GM19043 (cell line): ENCODE data around the gene FAM167B.
A peak's percentile ranks its signal among the peaks of the same experiment; 100 is the strongest.

Source experiments
- ATAC-seq: cut with Tn5 transposase; IDR thresholded peaks from one replicate; pipeline ENCODE4 v1.9.1; 2021; ENCODE audit warnings: low read depth; ENCODE audit not compliant: unreplicated experiment

The FAM167B gene

DNA sequence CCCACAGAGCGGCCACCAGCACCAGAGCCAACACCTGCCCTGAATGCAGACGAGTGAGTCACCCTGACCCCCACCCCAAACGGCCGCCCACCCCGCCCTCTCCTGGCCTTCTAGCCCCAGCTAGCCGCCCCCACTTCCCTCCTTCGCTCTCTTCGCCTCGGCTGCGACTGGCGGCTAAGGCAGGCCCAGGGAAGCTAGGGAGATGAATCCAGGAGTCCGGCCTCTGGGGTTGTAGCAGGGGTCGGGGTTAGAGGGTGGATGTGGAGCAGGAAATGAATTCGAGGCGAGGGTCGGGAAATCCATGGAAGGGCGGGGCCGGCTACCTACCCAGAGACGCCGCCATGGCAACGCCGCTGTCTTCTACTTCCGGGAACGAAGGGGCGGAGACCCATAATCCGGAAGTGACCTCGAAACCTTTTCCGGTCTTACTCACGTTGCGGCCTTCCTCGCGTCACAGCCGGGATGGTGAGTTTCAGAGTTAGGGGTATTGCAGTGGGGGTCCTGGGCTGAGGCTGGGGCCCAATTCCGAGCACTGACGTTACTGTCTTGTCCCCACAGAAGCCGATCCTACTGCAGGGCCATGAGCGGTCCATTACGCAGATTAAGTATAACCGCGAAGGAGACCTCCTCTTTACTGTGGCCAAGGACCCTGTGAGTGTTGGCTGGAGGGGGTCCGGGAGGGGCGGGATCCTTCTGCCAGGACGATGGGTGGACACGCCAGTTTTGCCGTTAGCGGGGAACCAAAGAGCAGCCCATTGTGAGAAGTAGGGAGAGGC, 24.9 kb upstream of the FAM167B start, which contains the start of the genes EIF3I and TMEM234:
Gene EIF3I (plus strand): TSS at position 428 of the 776 bp plus-strand sequence. CDS start 35 bp downstream, at position 463.
Gene TMEM234 (minus strand): TSS at position 374 of the 776 bp plus-strand sequence. CDS start 31 bp downstream, at position 343.
- peak; percentile 90 for ATAC-seq

DNA sequence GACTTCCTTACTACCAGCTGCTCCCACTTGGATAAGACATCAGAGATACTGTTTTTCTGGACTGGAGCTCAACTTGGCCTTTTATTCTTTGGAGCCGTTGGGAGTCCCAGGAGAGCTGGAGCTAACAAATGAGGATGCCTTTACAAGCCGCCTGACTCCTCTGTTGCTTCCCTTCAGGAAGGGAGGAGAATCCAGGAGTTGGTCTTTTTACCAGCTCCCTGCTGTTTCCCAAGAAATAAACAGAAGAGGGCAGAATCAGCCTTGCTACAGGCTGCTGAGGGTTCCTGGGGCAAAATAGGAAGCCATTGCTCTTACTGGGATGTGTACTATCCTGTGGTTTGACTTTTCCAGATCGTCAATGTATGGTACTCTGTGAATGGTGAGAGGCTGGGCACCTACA, 23.3 kb upstream of the FAM167B start:
- no peak for ATAC-seq

DNA sequence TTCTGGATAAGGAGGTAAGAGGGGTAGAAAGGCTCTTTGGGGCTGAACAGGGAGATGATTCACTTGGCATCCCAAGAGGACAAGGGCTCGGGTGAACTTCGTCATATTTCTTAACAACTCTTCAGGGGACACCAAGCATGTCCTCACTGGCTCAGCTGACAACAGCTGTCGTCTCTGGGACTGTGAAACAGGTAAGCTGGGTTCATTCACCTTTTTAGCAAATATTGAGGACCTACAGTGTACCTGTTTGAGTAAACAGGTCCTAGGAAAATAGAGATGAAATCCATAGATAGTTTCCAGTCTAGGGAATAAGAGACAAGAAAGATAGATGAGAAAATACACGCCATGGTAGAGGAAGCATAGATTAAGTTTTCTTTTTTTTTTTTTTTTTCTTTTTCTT, 22.7 kb upstream of the FAM167B start:
- no peak for ATAC-seq

DNA sequence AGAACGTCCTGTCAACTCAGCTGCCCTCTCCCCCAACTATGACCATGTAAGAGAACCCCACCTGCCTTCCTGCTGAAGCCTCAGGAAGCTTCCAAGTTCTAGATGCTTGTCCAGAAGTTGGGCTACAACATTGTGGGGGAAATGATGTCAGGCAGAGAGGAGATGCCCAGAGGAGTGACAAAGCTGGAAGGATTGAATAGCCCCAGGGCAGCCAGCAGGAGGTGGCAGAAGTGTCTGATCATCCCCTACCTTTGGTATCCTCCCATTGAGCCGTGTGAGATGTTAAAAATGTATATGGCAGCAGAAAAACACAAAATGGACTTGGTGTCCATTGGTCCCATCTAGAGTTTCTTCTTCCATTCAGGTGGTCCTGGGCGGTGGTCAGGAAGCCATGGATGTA, 18.3 kb upstream of the FAM167B start:
- no peak for ATAC-seq

DNA sequence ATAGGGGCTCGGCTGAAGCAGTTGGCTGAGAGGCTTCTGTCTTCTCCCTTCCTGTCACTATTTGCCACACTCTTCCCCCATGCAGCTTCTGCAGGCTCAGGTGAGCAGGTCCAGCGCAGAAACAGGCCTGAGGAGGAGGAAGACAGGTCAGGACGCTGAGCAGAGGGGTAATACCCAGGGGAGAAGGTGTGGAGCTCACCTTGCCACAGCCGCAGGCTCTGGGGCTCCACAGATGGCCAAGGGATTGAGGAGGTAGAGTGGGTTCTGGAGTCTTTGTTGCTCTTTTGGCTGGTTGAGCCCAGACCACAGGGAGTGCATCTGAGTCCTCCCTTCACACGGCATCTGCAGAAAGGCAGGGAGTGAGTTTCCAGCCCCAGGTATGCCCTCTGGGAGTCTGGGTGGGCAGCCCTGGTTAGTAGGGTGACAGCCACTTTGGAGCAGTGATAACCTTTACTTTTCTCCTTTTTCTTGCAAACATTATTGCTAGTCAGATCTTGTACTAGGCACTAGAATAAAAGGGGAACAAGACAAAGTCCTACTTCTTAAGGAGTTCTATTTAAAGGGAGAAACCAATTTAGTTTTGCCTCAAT, 15.1 kb upstream of the FAM167B start:
- no peak for ATAC-seq

DNA sequence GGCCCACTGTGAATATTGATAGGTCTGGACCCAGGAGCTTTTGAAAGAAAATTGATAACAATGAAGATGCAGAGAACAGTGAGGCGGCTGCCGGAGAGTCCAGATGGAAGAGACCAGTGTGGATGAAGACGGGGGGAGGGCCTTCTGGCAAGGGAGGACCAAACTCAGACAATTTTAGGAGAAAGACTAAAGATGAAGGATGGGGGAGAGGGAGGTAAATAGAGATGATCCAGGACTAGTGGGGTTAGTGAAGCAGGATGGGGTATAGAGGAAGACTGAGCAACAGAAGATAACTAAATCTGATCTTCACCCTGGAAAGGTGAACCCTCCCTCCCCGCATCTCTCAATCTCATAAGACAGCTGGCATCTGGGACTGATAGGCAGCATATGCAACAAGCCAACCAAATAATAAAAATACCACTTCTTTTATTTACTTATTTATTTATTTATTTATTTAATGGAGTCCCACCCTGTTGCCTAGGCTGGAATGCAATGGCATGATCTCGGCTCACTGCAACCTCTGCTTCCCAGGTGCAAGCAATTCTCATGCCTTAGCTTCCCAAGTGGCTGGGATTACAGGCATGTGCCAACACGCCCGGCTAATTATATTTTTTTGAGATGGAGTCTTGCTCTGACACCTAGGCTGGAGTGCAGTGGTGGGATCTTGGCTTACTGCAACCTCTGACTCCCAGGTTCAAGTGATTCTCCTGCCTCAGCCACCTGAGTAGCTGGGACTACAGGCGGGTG, 14.3 kb upstream of the FAM167B start:
- ATAC-seq, result no peak

DNA sequence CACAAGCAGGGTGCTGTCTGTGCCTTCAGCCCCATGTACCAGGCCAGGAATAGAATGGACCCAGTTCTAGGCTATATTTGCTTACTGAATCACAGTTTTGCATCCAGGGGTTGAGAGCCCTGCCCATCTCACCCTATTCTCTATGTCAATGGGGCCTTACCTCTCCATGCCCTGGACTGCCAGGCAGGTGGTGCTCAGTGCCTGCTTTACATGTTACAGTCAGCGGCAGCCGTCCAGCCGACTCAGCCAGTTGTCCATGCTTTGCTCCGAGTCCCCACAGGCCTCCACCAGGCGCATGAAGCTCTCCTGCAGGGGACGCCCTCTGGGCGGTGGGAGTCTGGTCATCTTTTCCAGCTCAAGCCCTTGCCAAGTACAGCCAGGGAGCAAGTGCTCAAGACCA, 12.2 kb upstream of the FAM167B start:
- no peak for ATAC-seq

DNA sequence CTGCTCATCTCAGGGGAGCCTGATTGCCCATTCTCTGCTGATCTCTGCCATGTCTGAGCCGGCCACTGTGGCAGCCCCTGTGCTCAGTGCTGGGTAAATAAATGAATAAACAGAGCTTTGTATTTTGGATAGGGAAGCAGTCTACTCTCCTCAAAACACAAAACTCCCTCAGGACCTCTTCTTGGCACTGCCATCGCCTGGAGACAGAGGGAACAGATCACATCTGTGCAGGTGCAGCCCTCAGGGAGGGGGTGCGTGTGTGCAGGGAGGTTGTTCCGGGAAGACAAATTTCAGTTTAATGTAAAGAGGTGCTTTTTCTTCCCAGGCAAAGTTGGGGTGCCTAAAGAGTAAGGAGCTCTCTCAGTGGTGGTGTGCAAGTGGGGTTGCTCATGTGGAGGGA, 7.7 kb upstream of the FAM167B start:
- no peak for ATAC-seq

DNA sequence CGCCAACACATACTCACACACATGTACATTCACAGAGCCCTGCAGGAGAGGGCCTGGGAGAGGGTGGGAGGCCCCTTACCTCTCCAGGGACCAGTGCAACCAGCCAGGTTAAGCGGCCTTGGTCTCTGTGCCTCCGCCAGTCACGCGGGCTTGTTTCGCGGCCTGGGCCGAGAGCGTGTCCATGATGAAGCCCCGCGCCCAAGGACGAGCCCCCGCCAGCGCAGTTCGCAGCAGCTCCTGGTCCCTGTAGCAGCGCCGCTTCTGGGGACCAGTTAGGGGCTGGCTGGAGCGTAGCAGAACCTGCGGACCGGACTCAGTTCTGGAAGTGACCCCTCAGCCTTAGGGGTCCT, 7.3 kb upstream of the FAM167B start:
- ATAC-seq, result no peak

DNA sequence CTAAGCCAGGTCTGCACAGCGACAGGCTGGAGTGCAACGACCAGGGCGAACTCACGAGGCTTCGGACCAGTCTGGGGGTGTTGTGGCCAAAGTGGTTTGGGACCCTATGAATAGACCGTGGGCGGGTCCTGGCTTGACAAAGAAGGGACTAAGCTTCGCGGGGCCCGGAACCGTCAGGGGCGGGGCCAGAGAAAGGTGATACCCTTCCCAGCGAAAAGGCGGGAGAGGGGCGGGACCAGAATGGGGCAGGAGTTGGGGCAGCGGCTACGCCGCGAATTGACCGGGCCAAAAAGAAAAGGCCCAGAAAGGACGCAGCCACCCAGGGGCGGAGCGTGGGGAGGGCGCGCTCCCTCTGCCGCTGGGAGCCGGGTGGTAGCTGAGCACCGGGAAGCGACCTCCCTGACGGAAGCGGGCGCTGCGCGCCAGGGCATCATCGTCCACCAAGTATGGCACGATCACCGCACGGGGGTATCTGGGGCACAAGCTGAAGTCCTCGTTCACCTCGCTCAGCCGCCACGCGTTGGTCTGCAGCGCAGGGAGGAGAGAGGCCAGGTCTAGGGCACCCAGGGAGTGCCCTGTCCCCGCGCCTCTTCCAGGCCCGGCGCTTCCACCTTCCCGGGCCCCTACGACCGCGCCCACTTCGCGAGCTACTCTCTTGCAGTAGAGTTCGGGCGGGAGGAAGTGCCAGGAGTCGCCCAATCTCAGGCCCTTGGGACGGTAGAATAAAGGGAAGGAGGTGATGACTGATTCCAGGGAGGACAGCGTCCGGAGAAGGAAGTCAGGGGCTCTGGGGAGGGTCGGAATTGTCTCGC, 6.7 kb upstream of the FAM167B start:
- ATAC-seq, result no peak

DNA sequence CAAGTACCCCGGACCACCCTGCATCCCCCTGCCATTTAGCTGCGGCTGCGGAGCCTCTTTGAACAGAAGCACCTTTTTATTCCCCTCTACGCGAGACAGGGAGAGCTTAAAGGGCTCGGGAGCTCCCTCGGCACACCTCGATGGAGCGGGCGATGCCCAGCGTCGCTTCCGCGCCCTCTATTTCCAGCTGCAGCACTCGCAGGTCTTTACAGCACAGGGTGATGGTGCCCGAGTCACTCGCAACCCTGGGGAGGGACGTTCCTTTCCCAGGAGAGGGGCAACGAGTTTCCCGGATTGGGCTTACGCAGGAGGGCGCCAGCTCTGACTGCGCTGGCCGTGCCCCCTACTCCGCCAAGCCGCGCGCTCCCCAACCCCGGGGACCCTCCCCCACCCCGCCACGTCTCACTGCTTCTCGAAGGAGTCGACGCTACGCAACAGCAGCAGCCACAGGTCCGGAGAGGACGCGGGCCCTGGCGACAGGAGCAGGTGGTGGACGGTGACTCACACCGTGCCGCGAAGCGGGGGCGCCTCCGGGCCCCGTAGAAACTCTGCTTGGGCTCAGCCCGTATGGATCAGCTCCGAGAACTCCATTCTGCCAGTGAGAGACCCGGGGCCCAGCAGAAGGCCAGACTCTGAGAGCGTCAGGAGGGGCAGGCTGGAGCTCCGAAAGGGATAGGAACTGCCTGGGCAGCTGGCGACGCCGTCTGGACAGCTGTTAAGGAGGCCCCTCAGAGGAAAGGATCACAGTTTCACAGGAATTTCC, 5.8 kb upstream of the FAM167B start:
- ATAC-seq, result no peak

DNA sequence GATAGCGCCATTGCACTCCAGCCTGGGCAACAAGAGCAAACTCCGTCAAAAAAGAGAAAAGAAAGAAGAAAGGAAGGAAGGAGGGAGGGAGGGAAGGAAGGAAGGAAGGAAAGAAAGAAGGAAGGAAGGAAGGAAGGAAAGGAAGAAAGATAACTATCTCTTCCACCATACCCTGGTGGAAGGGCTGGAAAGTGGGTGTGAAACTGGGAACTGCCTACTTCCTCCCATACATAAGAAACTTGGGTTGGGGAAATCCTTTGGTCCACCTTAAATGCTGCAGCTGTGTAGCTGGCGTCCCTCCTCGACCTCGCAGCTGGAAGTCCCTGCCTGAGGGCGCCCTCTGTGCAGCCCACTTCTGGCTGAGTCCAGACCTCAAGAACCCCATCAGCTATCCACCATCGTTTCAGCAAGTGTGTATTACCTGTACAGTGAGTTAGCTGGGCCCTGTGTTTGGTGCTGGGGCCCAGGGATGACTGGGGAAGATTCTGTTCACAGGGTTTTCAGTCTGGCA, 4.6 kb upstream of the FAM167B start:
- ATAC-seq, result no peak

DNA sequence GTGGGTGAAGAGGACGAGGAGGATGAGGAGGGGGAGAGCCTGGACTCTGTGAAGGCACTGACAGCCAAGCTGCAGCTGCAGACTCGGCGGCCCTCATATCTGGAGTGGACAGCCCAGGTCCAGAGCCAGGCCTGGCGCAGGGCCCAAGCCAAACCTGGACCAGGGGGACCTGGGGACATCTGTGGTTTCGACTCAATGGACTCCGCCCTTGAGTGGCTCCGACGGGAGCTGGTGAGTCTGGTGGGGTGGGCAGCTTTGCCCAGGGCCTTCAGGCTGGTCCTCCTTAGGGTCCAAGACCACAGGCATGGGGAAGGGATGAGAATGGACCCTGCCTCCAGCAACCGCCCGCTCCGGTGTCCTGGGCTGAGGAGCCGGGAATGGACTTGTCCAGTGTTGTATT, 430 bp downstream of the FAM167B start:
- no peak for ATAC-seq

DNA sequence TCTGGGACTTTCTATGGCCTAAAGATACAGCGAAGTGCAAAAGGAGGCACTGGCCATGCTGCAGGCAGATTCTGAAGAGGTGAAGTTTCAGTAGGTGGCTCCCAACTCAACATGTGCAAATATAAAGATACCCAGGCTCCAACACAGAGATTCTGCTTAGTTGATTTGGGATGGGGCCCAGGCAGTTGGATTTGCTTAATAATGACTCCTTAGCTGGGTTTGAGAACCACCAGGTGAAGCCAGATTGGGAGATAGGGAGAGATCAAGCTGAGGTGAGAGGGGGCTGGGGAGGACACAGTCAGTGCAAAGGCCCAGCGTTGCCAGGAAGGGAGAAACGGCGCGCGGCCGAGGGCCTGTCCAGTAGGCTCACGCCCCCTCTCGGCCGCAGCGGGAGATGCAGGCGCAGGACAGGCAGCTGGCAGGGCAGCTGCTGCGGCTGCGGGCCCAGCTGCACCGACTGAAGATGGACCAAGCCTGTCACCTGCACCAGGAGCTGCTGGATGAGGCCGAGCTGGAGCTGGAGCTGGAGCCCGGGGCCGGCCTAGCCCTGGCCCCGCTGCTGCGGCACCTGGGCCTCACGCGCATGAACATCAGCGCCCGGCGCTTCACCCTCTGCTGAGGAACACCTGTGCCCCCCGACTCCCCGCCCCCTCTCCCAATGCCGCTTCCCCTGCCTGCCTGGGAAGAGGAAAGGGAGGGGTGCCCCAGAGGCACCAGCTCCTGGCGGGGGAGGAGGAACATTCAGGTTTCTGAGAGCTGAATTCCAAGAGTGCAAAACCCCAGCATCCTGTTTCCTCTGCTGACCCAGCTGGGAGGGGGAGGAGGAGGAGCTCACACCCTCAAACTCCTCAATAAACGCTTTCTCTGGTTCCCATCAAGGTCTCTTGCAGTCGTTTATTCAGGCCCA, 1.2 kb downstream of the FAM167B start:
- ATAC-seq, result no peak

DNA sequence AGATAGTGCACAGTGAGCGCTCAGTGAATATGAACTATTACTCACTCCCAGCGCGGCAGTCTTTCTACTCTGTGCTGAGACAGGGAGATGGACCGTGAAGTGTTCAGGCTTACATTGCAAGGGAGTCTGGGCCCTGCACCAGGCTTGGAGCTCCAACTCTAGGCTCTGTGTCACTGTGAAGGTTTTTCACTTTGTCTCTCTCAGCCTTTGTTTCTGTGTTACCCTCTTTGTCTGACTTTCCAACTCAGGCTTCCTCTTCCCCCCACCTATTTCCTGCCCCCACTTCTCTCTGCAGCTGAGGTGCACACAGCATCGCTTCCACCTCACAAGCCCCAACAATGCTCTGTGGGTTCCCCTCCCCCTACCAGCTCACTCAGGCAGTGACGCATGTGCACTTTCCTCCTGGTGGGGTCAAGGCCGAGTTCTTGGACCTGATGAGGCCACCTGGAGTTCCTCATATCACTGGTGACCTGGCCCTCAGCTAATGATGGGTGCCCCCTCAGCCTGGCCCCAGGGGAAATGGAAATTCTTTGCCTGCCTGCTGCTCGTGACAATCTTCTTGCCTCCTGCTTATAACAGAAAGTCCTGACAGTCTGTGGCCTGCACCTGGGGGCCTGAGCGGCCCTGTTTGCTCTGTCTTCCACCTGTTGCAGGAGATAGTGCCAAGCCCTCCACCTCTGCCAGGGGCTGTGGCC, 3.0 kb downstream of the FAM167B start:
- ATAC-seq, result peak; percentile 46

DNA sequence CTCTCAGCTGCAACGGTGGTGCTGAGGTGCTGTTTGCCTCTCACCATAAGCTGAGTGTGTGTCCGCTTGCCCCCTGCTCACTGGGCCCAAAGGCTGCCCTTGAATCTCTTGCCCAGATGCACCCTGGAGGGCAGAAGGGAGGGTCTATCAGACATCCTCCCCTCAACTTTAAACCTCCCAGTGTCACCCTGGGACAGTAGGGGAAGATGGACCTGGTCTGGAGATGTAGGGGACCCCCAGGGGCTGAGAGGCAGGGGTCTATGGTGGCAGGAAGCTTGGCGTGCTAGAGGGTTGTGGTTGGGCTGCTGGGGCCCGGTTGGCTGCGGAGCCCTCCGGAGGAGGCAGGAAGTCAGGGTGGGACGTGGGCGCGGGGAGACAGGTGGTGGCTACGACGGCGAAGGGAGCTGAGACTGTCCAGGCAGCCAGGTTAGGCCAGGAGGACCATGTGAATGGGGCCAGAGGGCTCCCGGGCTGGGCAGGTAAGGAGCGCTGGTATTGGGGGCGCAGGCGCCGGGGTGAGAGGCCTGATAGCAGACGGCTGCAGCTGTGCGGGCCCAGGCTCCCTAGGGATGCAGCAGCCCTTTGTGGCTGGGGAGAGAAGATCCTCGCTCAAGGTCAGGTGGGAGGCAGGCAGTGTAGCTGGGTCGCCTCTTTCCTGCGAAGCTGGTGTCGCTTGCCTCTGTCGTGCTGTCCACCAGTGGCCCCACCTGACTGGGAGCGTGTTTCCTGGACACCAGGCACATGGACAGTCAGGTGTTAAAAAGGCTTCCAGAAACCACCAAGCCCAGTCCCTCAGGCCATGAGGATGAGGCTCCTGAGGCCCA, 4.1 kb downstream of the FAM167B start, which contains the start of gene LCK:
Gene LCK (plus strand): TSS at position 373 of the 824 bp plus-strand sequence. CDS start 23,065 bp downstream, outside the sequence.
- ATAC-seq, result no peak
